ENCODE measurements around the gene CACNB2.

The CACNB2 gene

DNA sequence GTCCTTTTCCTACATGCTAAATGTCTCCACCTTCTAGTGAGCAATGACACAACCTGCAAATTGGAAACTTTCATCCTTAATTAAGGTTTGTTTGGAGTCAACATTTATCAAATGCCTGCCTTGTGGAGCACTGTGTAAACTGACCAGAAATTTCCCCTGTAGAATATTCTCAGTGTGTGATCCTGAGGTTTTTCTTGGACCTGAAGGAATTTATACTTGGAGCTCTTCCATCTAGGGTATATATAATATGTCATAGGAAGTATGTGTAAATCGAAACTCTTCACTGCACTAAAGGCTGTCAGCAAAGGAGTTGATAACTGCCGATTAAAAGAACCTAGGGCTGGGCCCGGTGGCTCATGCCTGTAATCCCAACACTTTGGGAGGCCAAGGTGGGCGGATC, 358.8 kb downstream of the CACNB2 start:
- DNase-seq (ENCODE audit: low read depth in 2 of 2, low spot score in 1 of 2), result no peak

GRCh38 chr10:18500576-18500975, 360.4 kb downstream of the CACNB2 start:
- DNase-seq (ENCODE audit: low read depth in 2 of 2, low spot score in 1 of 2), result no peak

DNA sequence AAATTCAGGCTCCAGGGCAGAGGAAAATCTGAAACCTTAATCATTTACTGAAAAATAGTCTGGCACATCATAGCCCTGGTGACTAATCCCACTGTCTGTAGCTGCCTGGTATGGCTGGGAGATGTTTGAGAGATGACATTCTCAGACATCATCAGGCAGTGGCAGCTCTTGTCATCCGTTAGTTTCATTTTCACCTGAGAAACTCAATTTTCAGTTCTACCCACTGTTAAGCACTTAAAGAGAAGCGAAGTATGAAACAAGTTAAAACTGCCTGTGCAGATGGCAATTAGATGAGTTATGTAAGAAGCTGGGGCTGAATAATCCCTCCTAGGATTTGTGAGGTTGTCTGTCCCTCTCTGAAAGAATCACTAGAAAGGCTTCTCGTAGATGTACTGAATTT, 361.0 kb downstream of the CACNB2 start:
- DNase-seq (ENCODE audit: low read depth in 2 of 2, low spot score in 1 of 2), result no peak

DNA sequence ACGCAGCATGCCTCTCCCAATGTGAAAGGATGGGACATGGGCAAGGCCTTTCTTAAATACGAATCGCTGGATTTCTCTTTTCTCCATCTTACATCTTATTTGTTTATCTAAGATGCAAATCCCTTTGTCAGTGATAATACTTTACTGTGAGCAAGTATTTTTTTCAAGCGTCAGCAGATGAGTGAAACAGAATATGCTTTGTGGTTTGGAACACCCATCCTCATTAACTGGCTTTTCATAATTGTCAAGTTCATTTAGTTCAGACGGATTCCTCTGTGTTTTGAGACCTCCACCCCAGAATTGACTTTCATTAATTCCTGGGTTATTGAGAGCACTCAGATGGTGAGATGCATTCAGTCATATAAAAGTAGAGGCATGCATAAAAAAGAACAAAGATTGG, 361.4 kb downstream of the CACNB2 start:
- no peak for DNase-seq (ENCODE audit: low read depth in 2 of 2, low spot score in 1 of 2)

DNA sequence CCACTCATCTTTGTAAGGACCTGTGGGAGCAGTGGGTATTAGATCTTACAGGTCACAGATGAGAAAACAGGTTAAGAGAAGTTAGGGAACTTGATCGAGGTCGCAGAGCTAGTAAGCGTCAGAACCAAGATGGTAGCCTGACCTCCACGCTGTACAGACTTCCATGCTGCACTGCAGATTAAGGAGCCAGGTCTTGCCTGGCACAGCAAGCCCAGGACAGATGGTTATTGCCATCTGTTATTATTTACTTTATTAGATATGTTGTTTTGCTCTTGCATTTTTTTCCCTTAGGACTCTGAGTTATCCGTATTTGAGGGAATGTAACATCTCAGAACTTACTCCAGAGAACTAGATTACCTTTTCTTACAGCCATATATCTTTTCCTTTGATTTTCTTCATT, 363.9 kb downstream of the CACNB2 start:
- no peak for DNase-seq (ENCODE audit: low read depth in 2 of 2, low spot score in 1 of 2)

GRCh38 chr10:18505456-18506118, 365.4 kb downstream of the CACNB2 start:
- no peak for DNase-seq (ENCODE audit: low read depth in 2 of 2, low spot score in 1 of 2)

DNA sequence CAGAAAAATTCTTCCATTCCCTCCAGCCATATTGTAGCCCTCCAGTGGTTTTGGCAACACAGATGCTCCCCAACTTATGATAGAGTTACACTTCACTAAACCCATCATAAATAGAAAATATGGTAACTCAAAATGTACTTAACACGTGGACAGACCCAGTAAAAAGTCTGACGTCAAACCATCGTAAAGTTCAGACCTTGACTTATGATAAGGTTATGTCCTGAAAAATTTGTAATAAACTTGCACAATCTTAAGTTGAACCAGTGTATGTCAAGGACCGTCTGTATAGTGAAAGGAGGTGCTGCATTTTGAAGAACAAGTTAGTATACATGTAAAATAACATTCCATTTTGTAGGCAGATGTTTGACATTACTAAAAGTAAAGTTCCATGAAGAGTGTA, 368.4 kb downstream of the CACNB2 start:
- DNase-seq (ENCODE audit: low read depth in 2 of 2, low spot score in 1 of 2), result no peak

GRCh38 chr10:18514537-18514936, 374.3 kb downstream of the CACNB2 start:
- DNase-seq (ENCODE audit: low read depth in 2 of 2, low spot score in 1 of 2), result no peak

GRCh38 chr10:18516851-18517250, 376.6 kb downstream of the CACNB2 start:
- no peak for DNase-seq (ENCODE audit: low read depth in 2 of 2, low spot score in 1 of 2)

GRCh38 chr10:18523025-18523424, 382.8 kb downstream of the CACNB2 start:
- DNase-seq (ENCODE audit: low read depth in 2 of 2, low spot score in 1 of 2), result no peak

DNA sequence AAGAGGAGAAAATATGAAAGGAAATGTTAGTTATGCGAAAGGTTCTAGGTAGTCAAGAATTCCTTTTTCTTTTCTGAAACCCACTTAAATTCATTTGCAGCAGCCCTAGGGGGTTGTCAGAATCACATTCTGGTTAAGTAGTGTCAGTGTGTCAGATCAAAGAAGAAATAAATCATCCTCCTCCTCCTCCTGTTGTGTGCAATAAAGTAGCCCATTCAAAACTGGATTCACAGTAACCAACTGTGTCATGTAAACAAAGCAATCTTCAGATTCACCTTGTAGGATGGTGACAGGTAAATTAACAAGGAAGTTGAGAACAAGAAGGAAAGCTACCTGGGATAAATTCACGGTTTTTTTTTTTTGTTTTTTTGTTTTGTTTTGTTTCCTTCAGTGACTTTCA, 383.6 kb downstream of the CACNB2 start:
- no peak for DNase-seq (ENCODE audit: low read depth in 2 of 2, low spot score in 1 of 2)

DNA sequence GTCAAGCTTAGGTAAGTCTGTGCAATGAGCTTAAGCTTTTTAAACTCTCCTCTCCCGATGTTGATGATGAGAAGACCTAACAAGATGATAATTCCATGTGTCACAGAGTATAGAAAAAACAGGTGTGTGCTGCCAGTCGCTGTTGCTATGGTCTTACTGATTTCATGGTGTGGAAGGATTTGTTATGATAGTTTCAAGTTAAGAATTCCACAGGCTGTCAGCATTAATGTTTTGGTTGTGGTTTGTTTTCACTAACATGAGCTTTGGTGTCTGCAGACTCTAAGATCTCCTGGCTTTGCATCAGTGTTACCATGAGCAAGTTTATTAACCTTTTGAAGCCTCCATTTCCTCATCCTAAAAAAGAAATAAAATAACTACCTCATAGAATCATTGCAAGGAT, 387.5 kb downstream of the CACNB2 start:
- DNase-seq (ENCODE audit: low read depth in 2 of 2, low spot score in 1 of 2), result no peak

DNA sequence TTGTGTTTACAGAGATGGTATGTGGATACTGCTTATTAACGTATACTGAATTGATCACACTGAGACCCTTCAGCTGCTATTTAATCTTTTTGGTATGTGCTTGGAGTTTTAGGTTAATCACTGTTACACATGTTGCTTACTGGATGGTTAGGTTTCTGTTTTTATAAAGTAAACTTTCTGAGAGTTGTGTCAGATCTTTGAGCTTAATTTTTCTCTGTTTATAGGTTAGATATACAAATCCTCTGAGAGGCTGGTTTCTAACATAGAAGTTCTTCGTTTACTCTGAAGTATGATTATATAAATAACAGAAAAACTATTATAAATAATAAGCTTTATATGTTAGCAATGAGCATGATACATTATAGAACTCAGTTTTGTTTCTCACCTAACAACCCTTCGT, 388.1 kb downstream of the CACNB2 start:
- DNase-seq (ENCODE audit: low read depth in 2 of 2, low spot score in 1 of 2), result no peak

DNA sequence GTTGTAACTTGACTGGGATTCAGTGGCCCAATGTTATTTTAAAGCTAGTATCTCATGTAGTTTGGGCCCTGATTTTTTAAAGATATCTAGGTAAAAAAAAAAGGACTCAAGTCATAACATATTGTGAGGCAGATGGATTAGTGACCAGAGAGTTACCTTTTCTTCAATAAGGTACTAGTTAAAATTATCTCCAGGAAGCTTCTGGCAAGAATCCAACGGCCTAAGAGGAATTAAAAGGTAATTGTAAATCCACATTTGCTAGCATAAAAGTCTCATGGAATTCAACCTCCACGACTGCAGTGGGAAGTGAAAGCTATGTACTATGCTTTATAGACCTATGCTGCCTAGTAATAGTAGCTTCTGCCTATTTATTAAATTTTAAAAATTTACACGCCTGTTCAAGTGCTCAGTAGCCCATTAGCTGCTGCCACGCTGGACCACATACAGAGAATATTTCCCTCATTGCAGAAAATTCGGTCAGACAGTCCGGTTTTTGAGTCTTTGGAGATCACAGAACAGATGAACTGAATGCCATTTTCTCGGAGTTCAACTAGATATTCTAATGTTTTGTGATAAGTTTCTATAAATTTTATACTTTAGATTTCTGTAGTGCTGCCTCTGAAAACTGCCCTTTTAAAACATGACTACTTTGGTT, 392.8 kb downstream of the CACNB2 start:
- no peak for DNase-seq (ENCODE audit: low read depth in 2 of 2, low spot score in 1 of 2)

DNA sequence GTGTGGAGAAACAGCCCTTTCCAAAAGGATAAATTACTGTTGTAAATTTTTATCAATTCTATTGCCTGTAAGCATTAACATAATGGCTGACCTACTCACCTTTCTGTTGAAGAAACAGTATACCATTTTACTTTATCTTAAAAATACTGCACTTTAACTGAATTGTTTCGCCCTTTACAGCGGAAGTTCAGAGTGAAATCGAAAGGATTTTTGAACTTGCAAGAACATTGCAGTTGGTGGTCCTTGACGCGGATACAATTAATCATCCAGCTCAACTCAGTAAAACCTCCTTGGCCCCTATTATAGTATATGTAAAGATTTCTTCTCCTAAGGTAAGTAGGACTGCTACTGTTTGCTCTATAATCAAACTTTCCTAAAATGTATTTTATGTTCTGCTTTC, 393.7 kb downstream of the CACNB2 start:
- no peak for DNase-seq (ENCODE audit: low read depth in 2 of 2, low spot score in 1 of 2)

- DNase-seq (ENCODE audit: low read depth in 2 of 2, low spot score in 1 of 2), result no peak
Observed at GRCh38 chr10:18539335-18539734, 399.1 kb downstream of the CACNB2 start.

- DNase-seq (ENCODE audit: low read depth in 2 of 2, low spot score in 1 of 2), result no peak
Observed at GRCh38 chr10:18540195-18540594, 400.0 kb downstream of the CACNB2 start.

- DNase-seq (ENCODE audit: low read depth in 2 of 2, low spot score in 1 of 2), result no peak
Observed at GRCh38 chr10:18542832-18543231, 402.6 kb downstream of the CACNB2 start.

- DNase-seq (ENCODE audit: low read depth in 2 of 2, low spot score in 1 of 2), result no peak
Observed at GRCh38 chr10:18545621-18546305, 405.5 kb downstream of the CACNB2 start.

DNA sequence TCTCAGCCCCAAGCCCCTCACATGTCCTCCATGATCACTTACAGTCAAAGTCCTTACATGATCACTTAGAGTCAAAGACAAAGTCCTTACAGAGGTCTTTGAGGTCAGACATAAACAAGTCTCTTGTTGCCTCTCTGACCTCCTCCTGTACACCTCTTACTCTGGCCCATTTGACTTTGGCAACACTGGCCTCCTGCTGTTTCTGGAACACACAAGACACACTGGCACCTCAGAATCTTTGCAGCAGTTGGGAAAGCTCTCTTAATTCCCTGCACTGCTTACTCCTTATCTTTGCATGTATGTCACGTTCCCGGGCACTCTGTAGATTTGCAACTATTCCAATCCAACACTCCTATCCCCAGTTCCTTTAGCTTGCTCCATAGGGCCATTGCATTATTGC, 408.9 kb downstream of the CACNB2 start:
- no peak for DNase-seq (ENCODE audit: low read depth in 2 of 2, low spot score in 1 of 2)

- no peak for DNase-seq (ENCODE audit: low read depth in 2 of 2, low spot score in 1 of 2)
Observed at GRCh38 chr10:18551473-18551872, 411.2 kb downstream of the CACNB2 start.

GRCh38 chr10:18554479-18554878, 414.3 kb downstream of the CACNB2 start:
- DNase-seq (ENCODE audit: low read depth in 2 of 2, low spot score in 1 of 2), result no peak

All from stimulated activated CD8-positive, alpha-beta memory T cell treated with anti-CD3 and anti-CD28 coated beads, Interleukin-4, amount 100 ng/mL, for 4 hours (primary cell).